ENCODE measurements around the gene KCNMA1. TPM values are rescaled to one million over a fixed set of nuclear protein-coding genes. Genes with fewer than 3 reads are reported as not detected.

KCNMA1 gene
- polyA plus RNA-seq, 1 donor from 2014 or later = 60.8 TPM

DNA sequence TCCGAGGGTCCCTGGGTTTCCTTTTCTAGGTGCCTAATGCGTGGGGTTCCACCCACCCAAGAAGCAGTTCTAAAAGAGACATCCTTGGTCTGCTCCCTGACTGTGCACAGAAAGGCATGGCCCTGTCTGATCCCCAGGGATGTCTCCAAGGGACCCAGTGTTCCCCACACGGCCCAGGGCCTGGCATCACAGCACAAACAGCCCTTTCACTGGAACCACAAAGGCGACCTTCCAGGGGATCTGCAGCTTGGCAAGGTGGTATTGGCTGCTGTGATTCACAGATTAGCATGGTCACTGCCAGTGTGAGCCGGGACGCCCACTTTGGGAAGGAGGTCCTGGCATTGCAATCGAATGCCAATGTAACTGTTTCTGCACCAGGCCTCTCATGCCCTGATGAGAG is 6.4 kb downstream of the KCNMA1 start:
- no peak overlapping the region for H3K27ac ChIP-seq (ENCODE audit: low read length)
- TF ChIP-seq EZH2 (IDR thresholded peaks at IDR 0.05; ENCODE audit: borderline replicate concordance, insufficient read depth, low read length, poor library complexity, severe bottlenecking) = no peak
- no peak for TF ChIP-seq POLR2AphosphoS5 (IDR thresholded peaks at IDR 0.05)
- no peak for TF ChIP-seq MXI1 (conservative IDR thresholded peaks at IDR 0.05; ENCODE audit: poor library complexity, severe bottlenecking)
- TF ChIP-seq RAD21 (conservative IDR thresholded peaks at IDR 0.05) = no peak
- TF ChIP-seq TAF1 (IDR thresholded peaks at IDR 0.05; ENCODE audit: low read depth) = no peak
- TF ChIP-seq SMC3 (conservative IDR thresholded peaks at IDR 0.05; ENCODE audit: poor library complexity) = no peak
- TF ChIP-seq REST (IDR thresholded peaks at IDR 0.05; ENCODE audit: borderline replicate concordance) = no peak
- TF ChIP-seq EP300 (conservative IDR thresholded peaks at IDR 0.05; ENCODE audit: poor library complexity, severe bottlenecking) = no peak
- TF ChIP-seq, protein P1, sequence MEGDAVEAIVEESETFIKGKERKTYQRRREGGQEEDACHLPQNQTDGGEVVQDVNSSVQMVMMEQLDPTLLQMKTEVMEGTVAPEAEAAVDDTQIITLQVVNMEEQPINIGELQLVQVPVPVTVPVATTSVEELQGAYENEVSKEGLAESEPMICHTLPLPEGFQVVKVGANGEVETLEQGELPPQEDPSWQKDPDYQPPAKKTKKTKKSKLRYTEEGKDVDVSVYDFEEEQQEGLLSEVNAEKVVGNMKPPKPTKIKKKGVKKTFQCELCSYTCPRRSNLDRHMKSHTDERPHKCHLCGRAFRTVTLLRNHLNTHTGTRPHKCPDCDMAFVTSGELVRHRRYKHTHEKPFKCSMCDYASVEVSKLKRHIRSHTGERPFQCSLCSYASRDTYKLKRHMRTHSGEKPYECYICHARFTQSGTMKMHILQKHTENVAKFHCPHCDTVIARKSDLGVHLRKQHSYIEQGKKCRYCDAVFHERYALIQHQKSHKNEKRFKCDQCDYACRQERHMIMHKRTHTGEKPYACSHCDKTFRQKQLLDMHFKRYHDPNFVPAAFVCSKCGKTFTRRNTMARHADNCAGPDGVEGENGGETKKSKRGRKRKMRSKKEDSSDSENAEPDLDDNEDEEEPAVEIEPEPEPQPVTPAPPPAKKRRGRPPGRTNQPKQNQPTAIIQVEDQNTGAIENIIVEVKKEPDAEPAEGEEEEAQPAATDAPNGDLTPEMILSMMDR (IDR thresholded peaks at IDR 0.05; ENCODE audit: poor library complexity, severe bottlenecking) = no peak
- no peaks in the 10 kb centered on the region for H3K9me2 ChIP-seq (ENCODE audit: insufficient read depth, low read length)
- peaks cover 25% of the 10 kb centered on the region for H3K79me2 ChIP-seq (replicated peaks; ENCODE audit: insufficient read depth, low read length)
- H3K36me3 ChIP-seq (ENCODE audit: insufficient read depth, low read length) = peaks cover 9% of the 10 kb centered on the region
- no peak overlapping the region for H3K4me2 ChIP-seq (ENCODE audit: low read length)
- no peaks in the 10 kb centered on the region for H3K9me3 ChIP-seq (ENCODE audit: low read length)
- H3K9ac ChIP-seq (ENCODE audit: low read length) = no peak overlapping the region
- peaks cover 3% of the 10 kb centered on the region for H3F3A ChIP-seq (ENCODE audit: insufficient read depth, low read length, poor library complexity, severe bottlenecking)
- no peak overlapping the region for H2AFZ ChIP-seq (ENCODE audit: low read depth, low read length)
- peaks cover 20% of the 10 kb centered on the region for H3K27me3 ChIP-seq (ENCODE audit: insufficient read depth, low read depth, low read length)
- H3K4me3 ChIP-seq (ENCODE audit: low read length) = no peak overlapping the region
- H4K20me1 ChIP-seq (ENCODE audit: insufficient read depth) = no peaks in the 10 kb centered on the region

DNA sequence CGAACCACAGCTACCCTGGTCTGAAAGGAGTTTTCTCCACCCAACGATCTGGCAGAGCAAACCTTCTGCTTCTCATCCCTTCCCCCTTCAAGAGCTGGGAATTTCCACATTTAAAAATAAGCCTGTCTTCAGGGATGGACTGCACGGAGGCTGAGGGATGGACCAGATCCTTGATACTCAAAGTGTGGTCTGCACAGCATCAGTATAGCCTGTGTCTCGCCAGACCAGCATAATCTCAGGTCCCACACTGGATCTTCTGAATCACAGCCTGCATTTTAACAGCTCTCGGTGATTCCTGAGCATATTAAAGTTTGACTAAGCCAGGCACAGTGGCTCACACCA is 7.1 kb downstream of the KCNMA1 start:
- Histone ChIP-seq H3K36me3 (ENCODE audit: insufficient read depth, low read length) (peaks cover 9% of the 10 kb centered on the region), H3K4me3 (ENCODE audit: low read length) (no peak overlapping the region), H4K20me1 (ENCODE audit: insufficient read depth) (no peaks in the 10 kb centered on the region), H3K27ac (ENCODE audit: low read length) (no peak overlapping the region), H3K79me2 (replicated peaks; ENCODE audit: insufficient read depth, low read length) (peaks cover 22% of the 10 kb centered on the region), H3F3A (ENCODE audit: insufficient read depth, low read length, poor library complexity, severe bottlenecking) (no peaks in the 10 kb centered on the region), H3K9me3 (ENCODE audit: low read length) (no peaks in the 10 kb centered on the region), H3K9ac (ENCODE audit: low read length) (no peak overlapping the region), H3K9me2 (ENCODE audit: insufficient read depth, low read length) (no peaks in the 10 kb centered on the region), H2AFZ (ENCODE audit: low read depth, low read length) (no peak overlapping the region), H3K27me3 (ENCODE audit: insufficient read depth, low read depth, low read length) (peaks cover 15% of the 10 kb centered on the region), H3K4me2 (ENCODE audit: low read length) (no peak overlapping the region)
- TF ChIP-seq SMC3 (conservative IDR thresholded peaks at IDR 0.05; ENCODE audit: poor library complexity) (no peak), POLR2AphosphoS5 (IDR thresholded peaks at IDR 0.05) (no peak), EZH2 (IDR thresholded peaks at IDR 0.05; ENCODE audit: borderline replicate concordance, insufficient read depth, low read length, poor library complexity, severe bottlenecking) (no peak), TAF1 (IDR thresholded peaks at IDR 0.05; ENCODE audit: low read depth) (no peak), REST (IDR thresholded peaks at IDR 0.05; ENCODE audit: borderline replicate concordance) (no peak), EP300 (conservative IDR thresholded peaks at IDR 0.05; ENCODE audit: poor library complexity, severe bottlenecking) (no peak), RAD21 (conservative IDR thresholded peaks at IDR 0.05) (no peak), MXI1 (conservative IDR thresholded peaks at IDR 0.05; ENCODE audit: poor library complexity, severe bottlenecking) (no peak)
- TF ChIP-seq, protein P1 (IDR thresholded peaks at IDR 0.05; ENCODE audit: poor library complexity, severe bottlenecking) = no peak

All from neural cell (in vitro differentiated cells).